ENCODE measurements around the gene FKBP1A. TPM values are rescaled to one million over a fixed set of nuclear protein-coding genes. Genes with fewer than 3 reads are reported as not detected.
A peak's percentile ranks its signal among the peaks of the same experiment; 100 is the strongest.

The FKBP1A gene
- total and polyA plus RNA-seq, 4 donors = 87.2 to 261 (median 180) TPM

DNA sequence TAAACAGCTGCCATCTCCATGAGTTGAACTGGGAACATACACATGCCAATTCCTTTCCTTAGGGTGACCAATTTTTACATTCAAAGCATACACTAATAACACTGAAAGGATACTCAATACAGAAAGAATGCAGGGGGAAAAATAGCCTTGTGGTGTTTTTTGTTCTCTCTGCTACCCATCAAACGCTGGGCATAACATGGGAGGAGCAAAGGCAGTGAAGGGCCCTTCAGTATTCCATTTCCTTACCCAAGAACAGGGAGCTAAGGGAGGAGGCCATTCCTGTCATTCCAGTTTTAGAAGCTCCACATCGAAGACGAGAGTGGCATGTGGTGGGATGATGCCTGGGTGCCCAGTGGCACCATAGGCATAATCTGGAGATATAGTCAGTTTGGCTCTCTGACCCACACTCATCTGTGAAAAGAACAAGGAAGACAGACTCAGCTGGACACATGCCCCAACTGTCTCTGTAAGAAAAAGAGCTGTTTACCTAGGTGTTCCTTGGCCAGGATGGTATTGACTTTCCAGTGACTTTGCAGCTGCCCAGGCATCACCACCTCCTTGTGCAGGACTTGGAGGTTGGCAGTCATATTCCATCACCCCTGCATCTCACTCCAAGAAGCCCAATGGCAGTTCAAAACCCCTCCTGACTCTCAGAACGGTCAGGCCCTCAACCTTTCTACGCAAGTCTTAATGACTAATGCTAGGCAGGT is 20.9 kb downstream of the FKBP1A start:
- H3K4me3 ChIP-seq (ENCODE audit: low read depth, low read length) = no peak overlapping the region
- no peak overlapping the region for H3K27ac ChIP-seq (ENCODE audit: low read depth, low read length)
- no peaks in the 10 kb centered on the region for H3K9me3 ChIP-seq (ENCODE audit: control insufficient read depth, insufficient read depth, low read length)

DNA sequence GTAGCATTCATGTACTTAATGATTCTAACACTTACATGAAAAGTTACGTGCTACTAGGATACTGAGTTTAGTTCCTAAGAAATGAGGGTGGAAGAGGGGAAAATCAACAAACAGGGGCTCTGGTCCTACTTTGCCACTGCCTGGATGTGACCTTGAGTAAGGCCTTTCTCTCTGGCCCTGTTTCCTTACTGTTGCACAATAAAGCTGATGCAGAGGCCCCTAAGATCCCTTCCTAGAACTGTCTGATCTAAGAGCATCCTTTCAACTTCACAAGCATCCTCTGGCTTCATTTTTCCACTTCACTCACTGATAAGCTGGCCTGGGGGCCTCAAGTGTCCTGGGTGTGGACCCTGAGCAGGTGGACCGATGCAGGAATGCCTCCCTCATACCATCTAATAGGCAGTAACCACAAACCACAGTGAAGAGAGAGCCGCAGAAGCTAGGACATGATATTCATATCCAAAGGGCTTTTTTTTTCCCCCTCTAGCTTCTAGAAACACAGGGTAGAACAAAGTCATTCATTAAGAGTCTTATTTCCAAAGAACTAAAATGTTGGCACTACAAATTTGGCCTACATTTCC is 21.6 kb downstream of the FKBP1A start:
- WGBS (ENCODE audit: insufficient coverage) = 69% methylated on average over 2 of the region's 3 CpGs
- peaks cover 15% of the 10 kb centered on the region for H3K4me1 ChIP-seq (ENCODE audit: control insufficient read depth, insufficient read depth, low read length)
- H3K27me3 ChIP-seq (ENCODE audit: control insufficient read depth, insufficient read depth, low read length) = no peaks in the 10 kb centered on the region
- DNase-seq (ENCODE audit: low read depth in 4 of 6, low spot score in 6 of 6) = no peak
- H3K4me3 ChIP-seq (ENCODE audit: low read depth, low read length) = no peak overlapping the region
- peaks cover 8% of the 10 kb centered on the region for H3K36me3 ChIP-seq (ENCODE audit: control insufficient read depth, insufficient read depth, low read length)
- H3K27ac ChIP-seq (ENCODE audit: low read depth, low read length) = no peak overlapping the region
- no peaks in the 10 kb centered on the region for H3K9me3 ChIP-seq (ENCODE audit: control insufficient read depth, insufficient read depth, low read length)

More for the DNA sequence above, 20.9 kb downstream of the FKBP1A start:
- Histone ChIP-seq H3K4me1 (ENCODE audit: control insufficient read depth, insufficient read depth, low read length) (peaks cover 15% of the 10 kb centered on the region), H3K36me3 (ENCODE audit: control insufficient read depth, insufficient read depth, low read length) (peaks cover 8% of the 10 kb centered on the region), H3K27me3 (ENCODE audit: control insufficient read depth, insufficient read depth, low read length) (no peaks in the 10 kb centered on the region)
- WGBS (ENCODE audit: insufficient coverage) = 96% methylated on average over 2 of the region's 5 CpGs
- DNase-seq (ENCODE audit: low read depth in 4 of 6, low spot score in 6 of 6) = no peak

DNA sequence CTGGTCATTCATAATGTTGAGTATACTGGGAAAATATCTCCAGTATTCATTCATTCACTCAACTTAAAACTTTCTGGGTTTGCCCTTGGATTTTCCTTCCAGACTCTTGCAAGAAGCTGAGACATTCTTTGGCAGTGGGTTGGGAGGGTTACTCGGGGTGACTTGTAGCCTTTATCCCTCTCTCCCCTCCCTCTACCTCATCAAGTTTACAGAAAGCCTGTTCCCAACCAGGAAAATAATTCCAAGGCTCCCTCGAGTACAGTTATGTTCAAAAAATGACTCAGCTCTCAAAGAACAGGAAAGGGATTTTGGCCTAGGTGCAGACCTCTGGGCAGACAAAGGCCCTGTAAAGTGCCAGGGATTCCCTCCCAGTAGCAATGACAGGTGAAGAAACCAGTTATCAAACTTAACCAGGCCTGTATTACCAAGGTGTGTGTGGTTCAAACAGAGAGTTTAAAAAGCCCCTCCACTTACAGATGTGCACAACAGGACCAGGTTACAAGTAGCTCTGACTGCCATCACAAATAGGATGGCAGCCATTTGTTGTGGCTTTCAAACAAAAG is 22.2 kb downstream of the FKBP1A start:
- Histone ChIP-seq H3K4me1 (ENCODE audit: control insufficient read depth, insufficient read depth, low read length) (peaks cover 15% of the 10 kb centered on the region), H3K36me3 (ENCODE audit: control insufficient read depth, insufficient read depth, low read length) (peaks cover 8% of the 10 kb centered on the region), H3K4me3 (ENCODE audit: low read depth, low read length) (no peak overlapping the region), H3K27ac (ENCODE audit: low read depth, low read length) (no peak overlapping the region), H3K9me3 (ENCODE audit: control insufficient read depth, insufficient read depth, low read length) (no peaks in the 10 kb centered on the region), H3K27me3 (ENCODE audit: control insufficient read depth, insufficient read depth, low read length) (no peaks in the 10 kb centered on the region)
- DNase-seq (ENCODE audit: low read depth in 4 of 6, low spot score in 6 of 6) = no peak
- 56% methylated on average over 1 of the region's 2 CpGs for WGBS (ENCODE audit: insufficient coverage)

GRCh38 chr20:1369970-1370369 is 22.9 kb downstream of the FKBP1A start:
- Histone ChIP-seq H3K36me3 (ENCODE audit: control insufficient read depth, insufficient read depth, low read length) (peaks cover 6% of the 10 kb centered on the region), H3K27ac (ENCODE audit: low read depth, low read length) (no peak overlapping the region), H3K4me1 (ENCODE audit: control insufficient read depth, insufficient read depth, low read length) (peaks cover 15% of the 10 kb centered on the region)

DNA sequence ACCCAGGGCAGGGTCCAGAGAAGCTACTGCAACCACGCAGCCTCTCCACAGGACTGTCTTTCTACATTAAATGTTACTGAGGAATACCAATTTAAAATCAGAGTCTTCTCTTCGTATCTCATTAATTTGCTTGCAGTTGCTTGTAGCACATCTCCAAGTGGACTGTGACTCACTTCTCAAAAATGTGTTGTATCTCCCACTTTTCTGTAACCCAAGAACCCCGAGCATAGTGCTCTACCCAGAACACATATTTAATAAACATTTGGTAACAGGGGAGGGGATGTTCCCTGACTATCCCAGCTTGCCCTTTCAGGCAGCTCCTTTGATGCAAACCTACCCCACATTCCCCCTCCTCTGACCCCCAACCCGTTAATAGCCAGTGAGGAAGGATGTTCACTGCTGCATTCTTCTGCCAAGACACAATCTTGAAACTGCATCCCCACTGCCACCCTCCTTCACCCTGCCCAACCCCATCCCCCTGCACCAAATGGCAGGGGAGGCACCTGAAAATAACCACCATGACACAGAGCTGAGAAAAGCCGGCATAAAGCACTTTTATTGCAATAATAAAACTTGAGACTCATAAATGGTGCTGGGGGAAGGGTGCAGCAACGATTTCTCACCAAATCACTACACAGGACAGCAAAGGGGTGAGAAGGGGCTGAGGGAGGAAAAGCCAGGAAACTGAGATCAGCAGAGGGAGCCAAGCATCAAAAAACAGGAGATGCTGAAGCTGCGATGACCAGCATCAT is 24.2 kb downstream of the FKBP1A start:
- 33% methylated on average over 2 of the region's 7 CpGs for WGBS (ENCODE audit: insufficient coverage)
- no peak overlapping the region for H3K4me3 ChIP-seq (ENCODE audit: low read depth, low read length)
- peaks cover 3% of the 10 kb centered on the region for H3K36me3 ChIP-seq (ENCODE audit: control insufficient read depth, insufficient read depth, low read length)
- no peaks in the 10 kb centered on the region for H3K9me3 ChIP-seq (ENCODE audit: control insufficient read depth, insufficient read depth, low read length)
- H3K4me1 ChIP-seq (ENCODE audit: control insufficient read depth, insufficient read depth, low read length) = peaks cover 12% of the 10 kb centered on the region
- DNase-seq (ENCODE audit: low read depth in 4 of 6, low spot score in 6 of 6) = no peak
- H3K27me3 ChIP-seq (ENCODE audit: control insufficient read depth, insufficient read depth, low read length) = no peaks in the 10 kb centered on the region
- H3K27ac ChIP-seq (ENCODE audit: low read depth, low read length) = no peak overlapping the region

More at GRCh38 chr20:1369970-1370369, 22.9 kb downstream of the FKBP1A start:
- Histone ChIP-seq H3K9me3 (ENCODE audit: control insufficient read depth, insufficient read depth, low read length) (no peaks in the 10 kb centered on the region), H3K27me3 (ENCODE audit: control insufficient read depth, insufficient read depth, low read length) (no peaks in the 10 kb centered on the region), H3K4me3 (ENCODE audit: low read depth, low read length) (no peak overlapping the region)
- peak in 2 of 6 donors; percentile 12 to 67 for DNase-seq (ENCODE audit: low read depth in 4 of 6, low spot score in 6 of 6)
- WGBS (ENCODE audit: insufficient coverage) = 57% methylated on average over 3 of the region's 3 CpGs

DNA sequence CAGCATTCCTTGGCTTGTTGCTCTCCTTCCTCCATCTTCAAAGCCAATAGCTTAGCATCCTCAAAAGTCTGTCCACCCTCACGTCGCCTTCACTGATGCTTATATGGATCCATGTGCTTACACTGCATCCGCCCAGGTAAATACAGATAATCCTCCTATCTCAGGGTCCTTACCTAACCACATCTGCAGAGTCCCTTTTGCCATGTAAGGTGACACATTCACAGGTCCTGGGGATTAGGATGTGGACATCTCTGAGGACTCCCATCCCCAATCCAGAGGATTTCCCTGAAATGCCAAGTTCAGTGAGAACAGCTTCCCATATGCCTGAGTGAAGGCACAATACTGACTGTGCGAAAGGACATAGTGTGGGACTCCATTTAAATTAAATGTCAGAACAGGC is 25.4 kb downstream of the FKBP1A start:
- DNase-seq (ENCODE audit: low read depth in 4 of 6, low spot score in 6 of 6) = no peak
- Histone ChIP-seq H3K27ac (ENCODE audit: low read depth, low read length) (no peak overlapping the region), H3K36me3 (ENCODE audit: control insufficient read depth, insufficient read depth, low read length) (peaks cover 3% of the 10 kb centered on the region), H3K27me3 (ENCODE audit: control insufficient read depth, insufficient read depth, low read length) (no peaks in the 10 kb centered on the region), H3K9me3 (ENCODE audit: control insufficient read depth, insufficient read depth, low read length) (no peaks in the 10 kb centered on the region), H3K4me3 (ENCODE audit: low read depth, low read length) (no peak overlapping the region), H3K4me1 (ENCODE audit: control insufficient read depth, insufficient read depth, low read length) (peaks cover 12% of the 10 kb centered on the region)
- WGBS (ENCODE audit: insufficient coverage) = no CpG with 5 or more reads among the region's 4 CpGs

GRCh38 chr20:1364106-1364505 is 28.7 kb downstream of the FKBP1A start:
- WGBS (ENCODE audit: insufficient coverage) = 92% methylated on average over 1 of the region's 2 CpGs
- H3K4me1 ChIP-seq (ENCODE audit: control insufficient read depth, insufficient read depth, low read length) = no peaks in the 10 kb centered on the region
- DNase-seq (ENCODE audit: low read depth in 4 of 6, low spot score in 6 of 6) = no peak
- peaks cover 3% of the 10 kb centered on the region for H3K36me3 ChIP-seq (ENCODE audit: control insufficient read depth, insufficient read depth, low read length)
- no peaks in the 10 kb centered on the region for H3K27me3 ChIP-seq (ENCODE audit: control insufficient read depth, insufficient read depth, low read length)
- no peaks in the 10 kb centered on the region for H3K9me3 ChIP-seq (ENCODE audit: control insufficient read depth, insufficient read depth, low read length)
- no peak overlapping the region for H3K4me3 ChIP-seq (ENCODE audit: low read depth, low read length)
- H3K27ac ChIP-seq (ENCODE audit: low read depth, low read length) = no peak overlapping the region

GRCh38 chr20:1363522-1363921 is 29.3 kb downstream of the FKBP1A start:
- 94% methylated on average over 4 of the region's 5 CpGs for WGBS (ENCODE audit: insufficient coverage)
- Histone ChIP-seq H3K36me3 (ENCODE audit: control insufficient read depth, insufficient read depth, low read length) (peaks cover 3% of the 10 kb centered on the region), H3K27ac (ENCODE audit: low read depth, low read length) (no peak overlapping the region), H3K4me1 (ENCODE audit: control insufficient read depth, insufficient read depth, low read length) (no peaks in the 10 kb centered on the region), H3K27me3 (ENCODE audit: control insufficient read depth, insufficient read depth, low read length) (no peaks in the 10 kb centered on the region), H3K9me3 (ENCODE audit: control insufficient read depth, insufficient read depth, low read length) (no peaks in the 10 kb centered on the region), H3K4me3 (ENCODE audit: low read depth, low read length) (no peak overlapping the region)
- DNase-seq (ENCODE audit: low read depth in 4 of 6, low spot score in 6 of 6) = no peak

DNA sequence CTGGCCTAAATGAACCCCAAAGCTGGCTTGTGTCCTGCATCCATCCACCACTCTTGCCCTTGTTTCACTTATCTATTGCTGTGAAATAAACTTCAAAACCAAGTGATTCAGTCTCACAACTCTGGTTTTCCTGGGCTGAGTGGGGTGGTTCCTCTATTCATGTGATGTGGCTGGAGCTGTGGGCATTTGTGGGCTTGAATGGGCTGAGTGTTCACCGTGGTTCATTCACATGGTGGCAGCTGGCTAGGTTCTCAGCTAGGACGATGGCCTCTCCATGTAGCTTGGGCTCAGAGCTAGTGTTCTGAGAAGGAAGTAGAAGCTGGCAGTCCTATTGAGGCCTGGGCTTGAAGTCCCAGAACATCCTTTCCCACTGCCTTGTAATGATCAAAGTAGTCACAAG is 30.4 kb downstream of the FKBP1A start:
- 94% methylated on average over 2 of the region's 2 CpGs for WGBS (ENCODE audit: insufficient coverage)
- H3K36me3 ChIP-seq (ENCODE audit: control insufficient read depth, insufficient read depth, low read length) = peaks cover 7% of the 10 kb centered on the region
- H3K4me3 ChIP-seq (ENCODE audit: low read depth, low read length) = no peak overlapping the region
- DNase-seq (ENCODE audit: low read depth in 4 of 6, low spot score in 6 of 6) = no peak
- H3K27ac ChIP-seq (ENCODE audit: low read depth, low read length) = no peak overlapping the region
- H3K27me3 ChIP-seq (ENCODE audit: control insufficient read depth, insufficient read depth, low read length) = no peaks in the 10 kb centered on the region
- H3K4me1 ChIP-seq (ENCODE audit: control insufficient read depth, insufficient read depth, low read length) = no peaks in the 10 kb centered on the region
- no peaks in the 10 kb centered on the region for H3K9me3 ChIP-seq (ENCODE audit: control insufficient read depth, insufficient read depth, low read length)

All from spinal cord (tissue), 10 donors.